Anterior cingulate cortex (tissue), 58 donors: ENCODE results near the gene SH2D1B.
"Not testable (repeated sequence)": the region's sequence is repeated elsewhere in the genome, so short reads cannot be mapped to it uniquely, and the experiment has no call there.

ENCODE experiments used
- DNase-seq, 58 donors: peaks; one replicate each; lab custom pipeline; 2025; lab: John Stamatoyannopoulos, UW

SH2D1B gene, protein sequence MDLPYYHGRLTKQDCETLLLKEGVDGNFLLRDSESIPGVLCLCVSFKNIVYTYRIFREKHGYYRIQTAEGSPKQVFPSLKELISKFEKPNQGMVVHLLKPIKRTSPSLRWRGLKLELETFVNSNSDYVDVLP

GRCh38 chr1:162412002-162412401, at the start of gene SH2D1B:
Gene SH2D1B (minus strand): TSS chr1:162412136. CDS start chr1:162412016, 120 bp downstream.
- no peak for DNase-seq

GRCh38 chr1:162458236-162458635, 46.3 kb upstream of the SH2D1B start:
- DNase-seq = no peak

GRCh38 chr1:162456323-162456722, 44.4 kb upstream of the SH2D1B start:
- DNase-seq = no peak

DNA sequence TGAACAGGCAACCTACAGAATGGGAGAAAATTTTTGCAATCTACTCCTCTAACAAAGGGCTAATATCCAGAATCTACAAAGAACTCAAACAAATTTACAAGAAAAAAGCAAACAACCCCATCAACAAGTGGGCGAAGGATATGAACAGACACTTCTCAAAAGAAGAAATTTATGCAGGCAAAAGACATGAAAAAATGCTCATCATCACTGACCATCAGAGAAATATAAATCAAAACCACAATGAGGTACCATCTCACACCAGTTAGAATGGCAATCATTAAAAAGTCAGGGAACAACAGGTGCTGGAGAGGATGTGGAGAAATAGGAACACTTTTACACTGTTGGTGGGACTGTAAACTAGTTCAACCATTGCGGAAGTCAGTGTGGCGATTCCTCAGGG, 42.4 kb upstream of the SH2D1B start:
- not testable (repeated sequence) for DNase-seq

DNA sequence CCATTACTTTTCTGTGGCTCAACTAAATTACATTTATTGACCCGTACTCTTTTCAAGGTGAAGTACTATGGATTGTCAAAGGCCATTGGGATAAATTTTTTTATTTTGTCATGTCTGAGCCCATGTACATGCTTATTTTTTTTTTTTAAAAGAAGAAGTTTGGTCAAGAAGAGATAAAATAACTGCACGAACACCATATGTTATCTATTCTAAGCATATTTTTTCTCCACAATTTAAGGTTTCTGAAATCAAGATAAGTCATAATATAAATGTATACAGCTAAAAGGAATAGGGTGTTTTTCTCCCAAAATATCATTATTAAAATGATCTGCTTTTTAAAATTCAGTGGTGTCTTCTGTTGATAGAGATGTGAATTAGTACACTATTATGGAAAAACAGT, 35.0 kb upstream of the SH2D1B start:
- no peak for DNase-seq

GRCh38 chr1:162444903-162445302, 33.0 kb upstream of the SH2D1B start:
- DNase-seq = no peak

DNA sequence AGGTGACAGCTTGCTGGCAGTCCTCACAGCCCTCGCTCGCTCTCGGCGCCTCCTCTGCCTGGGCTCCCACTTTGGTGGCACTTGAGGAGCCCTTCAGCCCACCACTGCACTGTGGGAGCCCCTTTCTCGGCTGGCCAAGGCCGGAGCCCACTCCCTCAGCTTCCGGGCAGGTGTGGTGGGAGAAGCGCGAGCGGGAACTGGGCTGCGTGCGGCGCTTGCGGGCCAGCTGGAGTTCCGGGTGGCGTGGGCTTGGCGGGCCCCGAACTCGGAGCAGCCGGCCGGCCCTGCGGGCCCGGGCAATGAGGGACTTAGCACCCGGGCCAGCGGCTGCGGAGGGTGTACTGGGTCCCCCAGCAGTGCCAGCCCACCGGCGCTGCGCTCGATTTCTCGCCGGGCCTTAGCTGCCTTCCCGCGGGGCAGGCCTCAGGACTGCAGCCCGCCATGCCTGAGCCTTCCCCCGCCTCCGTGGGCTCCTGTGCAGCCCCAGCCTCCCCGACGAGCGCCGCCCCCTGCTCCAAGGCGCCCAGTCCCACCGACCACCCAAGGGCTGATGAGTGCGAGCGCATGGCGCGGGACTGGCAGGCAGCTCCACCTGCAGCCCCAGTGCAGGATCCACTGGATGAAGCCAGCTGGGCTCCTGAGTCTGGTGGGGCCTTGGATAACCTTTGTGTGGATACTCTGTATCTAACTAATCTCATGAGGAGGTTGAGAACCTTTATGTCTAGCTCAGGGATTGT, 21.2 kb upstream of the SH2D1B start:
- not testable (repeated sequence) for DNase-seq

GRCh38 chr1:162430583-162430982, 18.6 kb upstream of the SH2D1B start:
- DNase-seq = no peak

DNA sequence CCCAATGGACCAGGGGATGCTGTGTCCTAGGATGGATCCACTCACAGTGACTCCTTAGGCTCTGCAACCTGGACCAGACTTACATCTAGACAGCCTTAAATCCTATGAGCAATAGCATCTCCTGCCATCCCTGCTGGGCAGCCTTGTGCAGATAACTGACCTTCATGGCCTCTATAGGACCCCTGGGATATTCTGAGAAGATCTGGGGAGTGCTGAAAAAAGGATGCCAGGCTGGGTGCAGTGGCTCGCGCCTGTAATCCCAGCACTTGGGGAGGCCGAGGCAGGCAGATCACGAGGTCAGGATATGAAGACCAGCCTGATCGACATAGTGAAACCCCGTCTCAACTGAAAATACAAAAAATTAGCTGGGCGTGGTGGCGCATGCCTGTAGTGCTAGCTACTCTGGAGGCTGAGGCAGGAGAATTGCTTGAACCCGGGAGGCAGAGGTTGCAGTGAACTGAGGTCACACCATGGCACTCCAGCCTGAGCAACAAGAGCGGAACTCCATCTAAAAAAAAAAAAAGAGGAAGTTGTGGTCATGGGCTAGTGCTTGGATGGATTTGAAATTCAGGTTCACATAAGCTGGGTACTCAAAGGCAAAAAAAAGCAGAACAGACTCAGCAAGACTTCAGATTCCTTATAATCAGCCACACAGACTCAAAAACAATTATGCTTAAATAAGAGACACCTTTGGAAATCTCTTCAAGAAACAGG, 10.9 kb upstream of the SH2D1B start:
- DNase-seq = no peak

DNA sequence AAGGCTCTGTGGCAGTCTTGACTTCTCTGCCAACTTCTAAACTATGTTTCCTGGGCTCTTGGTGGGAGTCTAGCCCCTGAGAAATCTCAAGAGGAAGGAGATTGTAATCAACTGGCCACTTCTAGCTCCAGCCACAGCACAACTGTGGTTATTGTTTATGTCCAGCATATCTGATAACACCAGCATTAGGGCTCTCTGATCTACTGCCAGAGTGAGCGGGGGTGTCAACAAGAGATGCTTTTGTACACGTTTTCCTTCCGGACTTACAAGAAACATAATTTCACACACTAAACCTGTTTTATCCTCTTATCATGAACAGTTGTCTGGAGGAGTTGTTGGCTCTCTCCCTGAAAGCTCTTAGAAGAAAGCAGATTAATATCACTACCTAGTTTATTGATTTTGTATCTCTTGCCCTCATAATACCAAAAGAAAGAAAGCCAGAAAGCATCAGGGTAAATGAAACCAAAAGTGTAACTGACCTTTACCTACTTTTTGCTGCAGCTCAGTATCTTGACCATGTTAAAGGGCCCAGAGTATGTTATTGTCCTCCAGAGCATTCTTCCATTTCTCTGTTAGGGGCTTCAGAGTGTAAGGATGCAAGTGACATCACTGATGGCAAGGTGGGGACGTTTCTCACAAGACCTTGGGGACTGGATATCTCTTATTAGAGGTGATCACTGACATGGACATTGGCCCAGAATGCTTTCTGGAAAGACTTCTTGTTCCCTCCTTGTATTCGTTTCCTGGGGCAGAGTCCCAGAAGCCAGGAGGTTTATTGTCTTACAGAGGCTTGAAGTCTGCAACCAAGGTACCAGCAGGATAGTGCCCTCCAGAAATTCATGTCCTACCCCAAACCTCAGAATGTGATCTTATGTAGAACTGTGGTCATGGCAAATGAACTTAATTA, 9.6 kb upstream of the SH2D1B start:
- no peak for DNase-seq

- DNase-seq = no peak
These were observed 8.2 kb upstream of the SH2D1B start for GRCh38 chr1:162420120-162420519.

GRCh38 chr1:162419450-162419931, 7.6 kb upstream of the SH2D1B start:
- DNase-seq = not testable (repeated sequence)

- not testable (repeated sequence) for DNase-seq
These were observed 6.6 kb upstream of the SH2D1B start for GRCh38 chr1:162418584-162418983.

GRCh38 chr1:162417650-162418049, 5.7 kb upstream of the SH2D1B start:
- DNase-seq = no peak

- DNase-seq = no peak
These were observed 5.0 kb upstream of the SH2D1B start for GRCh38 chr1:162416909-162417308.

GRCh38 chr1:162416215-162416614, 4.3 kb upstream of the SH2D1B start:
- no peak for DNase-seq

GRCh38 chr1:162407539-162407938, 4.4 kb downstream of the SH2D1B start:
- no peak for DNase-seq

DNA sequence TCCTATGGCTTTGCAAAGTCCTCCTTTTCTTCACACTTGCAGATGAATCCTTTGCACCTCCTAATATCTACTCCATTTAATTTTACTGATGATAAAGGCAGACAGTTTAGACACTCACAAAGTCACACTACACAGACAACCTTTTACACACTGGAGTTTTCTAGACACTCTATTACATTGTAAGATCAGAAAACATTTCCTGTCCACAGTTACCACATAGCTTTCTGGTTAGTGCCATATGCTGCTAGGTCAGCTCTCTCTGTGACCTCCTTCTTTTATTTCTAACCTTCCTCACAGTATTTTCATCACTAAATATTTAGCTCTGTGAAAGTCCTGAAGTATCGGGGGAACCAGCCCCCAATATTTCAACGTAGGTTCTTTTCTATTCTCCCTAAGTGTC, 5.1 kb downstream of the SH2D1B start:
- DNase-seq = no peak

DNA sequence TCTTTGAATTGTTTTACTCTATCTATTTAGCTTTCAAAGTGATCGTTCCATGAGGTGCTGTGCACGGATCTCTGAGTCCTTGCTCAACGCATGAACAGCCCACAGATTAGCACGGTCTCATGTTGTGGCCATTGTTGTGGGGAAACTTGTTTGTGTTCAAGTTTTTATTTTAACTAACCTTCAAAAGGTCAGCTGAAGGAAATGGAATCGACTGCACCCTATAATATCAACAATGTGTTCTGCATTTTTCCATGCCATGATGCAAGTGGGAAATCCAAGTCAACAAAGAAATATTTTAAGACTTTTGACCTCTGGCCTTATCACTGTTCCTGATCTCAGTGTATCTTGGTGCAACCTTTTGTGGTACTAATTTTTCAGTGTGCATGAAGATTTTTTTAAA, 6.1 kb downstream of the SH2D1B start:
- no peak for DNase-seq

- no peak for DNase-seq
These were observed 7.3 kb downstream of the SH2D1B start for GRCh38 chr1:162404550-162405160.
